Suppressor macrophage treated with lipopolysaccharide for 1 hour (primary cell): Measurements from ENCODE around the gene TBC1D21.
"Not testable (repeated sequence)": the region's sequence is repeated elsewhere in the genome, so short reads cannot be mapped to it uniquely, and the experiment has no call there.

Experiments used
- DNase-seq, 3 donors: peaks; one replicate each; pipeline ENCODE4 v3.0.0-alpha.2; 2020 to 2022

Gene TBC1D21

DNA sequence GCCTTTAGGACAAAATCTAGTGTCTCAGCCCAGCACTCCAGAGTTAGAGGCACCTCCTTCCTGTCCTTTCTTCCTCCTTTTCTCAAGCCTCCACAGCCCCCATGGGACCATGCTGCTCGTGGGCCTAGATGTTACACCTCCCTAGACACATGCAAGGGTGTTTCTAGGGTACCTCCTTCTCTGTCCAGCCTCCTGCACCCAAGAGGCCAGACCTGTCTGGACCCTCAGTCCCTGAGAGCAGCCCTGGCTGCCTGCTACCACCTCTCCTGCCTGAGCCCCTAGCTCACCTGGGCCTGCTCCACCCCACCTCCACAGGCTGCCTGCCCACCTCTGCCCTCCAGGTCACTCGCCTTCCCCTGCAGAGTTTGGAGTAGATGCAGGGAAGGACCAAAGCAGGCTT lies 58.1 kb downstream of the TBC1D21 start:
- DNase-seq, result no peak

- DNase-seq, result no peak
Observed at GRCh38 chr15:73932381-73933191, 59.2 kb downstream of the TBC1D21 start.

DNA sequence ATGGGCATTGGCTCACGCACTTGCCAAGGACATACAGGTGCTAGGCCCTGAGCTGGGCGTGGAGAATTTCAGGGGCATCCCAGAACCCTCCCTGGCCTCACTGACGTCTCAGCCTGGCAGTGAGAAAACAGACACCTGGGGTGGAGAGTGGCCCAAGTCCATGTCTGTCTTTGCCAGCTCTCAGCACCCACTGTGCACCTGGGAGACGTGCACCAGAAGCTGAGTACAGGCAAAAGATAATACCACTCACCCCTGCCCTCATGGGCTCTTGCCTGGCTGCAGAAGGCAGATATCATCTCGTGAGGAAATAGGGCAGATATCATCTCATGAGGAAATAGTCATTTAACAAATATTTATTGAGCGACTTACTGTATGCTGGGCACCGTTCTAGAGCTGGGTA lies 60.9 kb downstream of the TBC1D21 start:
- no peak for DNase-seq

DNA sequence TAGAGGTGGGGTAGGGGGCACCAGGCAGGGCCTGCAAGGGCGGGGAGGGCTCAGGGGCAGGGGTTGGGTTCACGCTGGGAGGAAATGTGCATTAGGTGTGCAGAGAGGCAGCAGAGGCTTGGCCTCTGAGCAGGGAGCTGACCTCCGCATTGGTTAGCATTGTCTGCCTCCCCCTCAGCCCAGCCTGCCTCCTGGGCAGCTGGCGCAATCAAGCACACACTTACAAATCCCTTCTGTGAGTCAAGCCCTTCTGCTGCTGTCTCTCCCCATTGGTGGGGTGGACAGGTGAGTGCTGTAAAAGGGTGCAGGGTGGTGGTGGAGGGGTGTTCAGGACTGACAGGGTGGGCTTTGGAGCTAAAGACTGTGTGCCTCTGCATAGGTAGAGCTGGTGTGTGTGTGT lies 62.2 kb downstream of the TBC1D21 start:
- DNase-seq, result no peak

GRCh38 chr15:73936181-73936580 lies 62.8 kb downstream of the TBC1D21 start:
- no peak for DNase-seq

DNA sequence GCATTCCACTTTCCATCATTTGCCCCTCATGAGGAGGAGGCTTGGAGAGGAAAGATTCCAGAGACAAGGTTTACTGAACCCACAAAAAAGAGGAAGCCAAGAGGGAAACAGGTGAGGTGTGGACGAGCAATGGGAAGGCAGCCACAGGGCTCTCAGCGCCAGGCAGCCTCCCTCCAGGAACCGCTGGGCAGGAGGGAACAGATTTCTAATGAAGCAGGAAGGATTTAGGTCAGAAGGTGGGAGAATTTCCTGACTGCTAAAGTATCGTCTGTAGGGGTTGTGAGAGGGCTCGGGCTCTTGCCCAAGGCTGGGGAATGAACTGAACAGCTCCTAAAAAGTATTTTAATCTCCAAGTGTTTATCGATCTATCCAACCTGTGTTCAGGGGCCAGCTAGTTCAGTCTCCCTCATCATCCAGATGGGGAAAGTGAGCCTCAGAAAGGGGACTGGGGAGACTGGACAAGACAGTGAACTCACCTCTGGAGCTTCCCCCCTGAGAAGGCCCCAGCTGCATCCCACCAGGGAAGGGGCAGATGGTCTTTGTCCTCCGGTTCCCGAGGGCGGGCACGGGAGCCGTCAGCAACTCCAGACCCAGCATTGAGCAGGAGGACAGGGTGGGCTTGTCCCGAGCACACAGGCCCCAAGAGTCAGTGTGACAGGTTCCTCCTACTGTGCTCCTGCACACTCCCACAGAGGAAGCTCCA lies 63.4 kb downstream of the TBC1D21 start:
- DNase-seq, result no peak

DNA sequence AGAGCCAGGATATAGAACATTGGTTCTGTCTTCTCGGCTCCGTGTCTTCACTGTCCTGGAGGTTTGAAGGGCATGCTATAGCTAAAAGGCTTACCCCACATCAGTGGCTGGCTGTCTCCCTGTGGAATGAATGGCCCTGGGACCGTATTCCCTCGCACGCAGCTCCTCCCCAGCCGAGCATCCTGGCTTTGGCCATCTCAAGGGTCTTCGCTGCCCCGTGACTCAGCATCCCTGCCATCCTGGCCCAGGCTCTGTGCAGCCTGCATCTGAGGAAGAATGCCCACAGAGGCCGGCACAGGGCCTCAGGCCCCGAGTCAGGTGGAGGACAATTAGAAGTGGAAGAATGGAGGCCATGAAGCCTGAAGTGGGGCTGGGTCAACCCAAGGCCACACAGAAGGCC lies 63.9 kb downstream of the TBC1D21 start:
- DNase-seq, result no peak

GRCh38 chr15:73937726-73938125 lies 64.4 kb downstream of the TBC1D21 start:
- no peak for DNase-seq

- DNase-seq, result not testable (repeated sequence)
Observed at GRCh38 chr15:73938516-73938915, 65.2 kb downstream of the TBC1D21 start.
